Measurements from ENCODE around the gene CRTC3. TPM values are rescaled to one million over a fixed set of nuclear protein-coding genes. Genes with fewer than 3 reads are reported as not detected.

CRTC3 gene
- polyA plus RNA-seq, 2 donors = 5.0 to 7.1 TPM

- Histone ChIP-seq H3K4me3 (ENCODE audit: low read depth in 1 of 2, low read length in 2 of 2) (no peak overlapping the region), H3K9me3 (ENCODE audit: control insufficient read depth in 2 of 2, insufficient read depth in 1 of 2, low read depth in 1 of 2, low read length in 1 of 2) (no peaks in the 10 kb centered on the region), H3K4me1 (ENCODE audit: control insufficient read depth in 2 of 2, insufficient read depth in 2 of 2, low read length in 1 of 2) (peaks cover 2 to 3% of the 10 kb centered on the region in 2 donors), H3K36me3 (ENCODE audit: control insufficient read depth in 2 of 2, insufficient read depth in 2 of 2, low read length in 1 of 2) (no peaks in the 10 kb centered on the region), H3K27ac (ENCODE audit: low read depth in 2 of 2, low read length in 1 of 2) (peak overlapping the region in 1 of 2 donors; percentile 4), H3K27me3 (ENCODE audit: control insufficient read depth in 1 of 2, insufficient read depth in 2 of 2, low read length in 2 of 2) (no peaks in the 10 kb centered on the region)
- 82 to 85% methylated on average over 5 of the region's 5 CpGs for whole genome bisulfite sequencing, 2 donors
Observed at GRCh38 chr15:90535254-90535653, 5.5 kb downstream of the CRTC3 start.

- Histone ChIP-seq H3K27ac (ENCODE audit: low read depth in 2 of 2, low read length in 1 of 2) (no peak overlapping the region), H3K4me3 (ENCODE audit: low read depth in 1 of 2, low read length in 2 of 2) (no peak overlapping the region), H3K9me3 (ENCODE audit: control insufficient read depth in 2 of 2, insufficient read depth in 1 of 2, low read depth in 1 of 2, low read length in 1 of 2) (no peaks in the 10 kb centered on the region), H3K36me3 (ENCODE audit: control insufficient read depth in 2 of 2, insufficient read depth in 2 of 2, low read length in 1 of 2) (peaks cover 0 to 2% of the 10 kb centered on the region in 2 donors), H3K4me1 (ENCODE audit: control insufficient read depth in 2 of 2, insufficient read depth in 2 of 2, low read length in 1 of 2) (peaks cover 0 to 2% of the 10 kb centered on the region in 2 donors), H3K27me3 (ENCODE audit: control insufficient read depth in 1 of 2, insufficient read depth in 2 of 2, low read length in 2 of 2) (no peaks in the 10 kb centered on the region)
- WGBS, 2 donors = 79 to 84% methylated on average over 10 of the region's 10 CpGs
Observed at GRCh38 chr15:90539789-90540188, 10.1 kb downstream of the CRTC3 start.

GRCh38 chr15:90540768-90541167 lies 11.0 kb downstream of the CRTC3 start:
- no peak overlapping the region for H3K27ac ChIP-seq (ENCODE audit: low read depth in 2 of 2, low read length in 1 of 2)
- H3K27me3 ChIP-seq (ENCODE audit: control insufficient read depth in 1 of 2, insufficient read depth in 2 of 2, low read length in 2 of 2) = no peaks in the 10 kb centered on the region
- H3K9me3 ChIP-seq (ENCODE audit: control insufficient read depth in 2 of 2, insufficient read depth in 1 of 2, low read depth in 1 of 2, low read length in 1 of 2) = no peaks in the 10 kb centered on the region
- H3K36me3 ChIP-seq (ENCODE audit: control insufficient read depth in 2 of 2, insufficient read depth in 2 of 2, low read length in 1 of 2) = peaks cover 0 to 2% of the 10 kb centered on the region in 2 donors
- H3K4me1 ChIP-seq (ENCODE audit: control insufficient read depth in 2 of 2, insufficient read depth in 2 of 2, low read length in 1 of 2) = peaks cover 0 to 2% of the 10 kb centered on the region in 2 donors
- 86% methylated on average over 3 of the region's 3 CpGs for WGBS, 2 donors
- no peak overlapping the region for H3K4me3 ChIP-seq (ENCODE audit: low read depth in 1 of 2, low read length in 2 of 2)

GRCh38 chr15:90545095-90545494 lies 15.4 kb downstream of the CRTC3 start:
- Histone ChIP-seq H3K27me3 (ENCODE audit: control insufficient read depth in 1 of 2, insufficient read depth in 2 of 2, low read length in 2 of 2) (no peaks in the 10 kb centered on the region), H3K4me3 (ENCODE audit: low read depth in 1 of 2, low read length in 2 of 2) (no peak overlapping the region), H3K36me3 (ENCODE audit: control insufficient read depth in 2 of 2, insufficient read depth in 2 of 2, low read length in 1 of 2) (peaks cover 0 to 2% of the 10 kb centered on the region in 2 donors), H3K4me1 (ENCODE audit: control insufficient read depth in 2 of 2, insufficient read depth in 2 of 2, low read length in 1 of 2) (no peaks in the 10 kb centered on the region), H3K27ac (ENCODE audit: low read depth in 2 of 2, low read length in 1 of 2) (no peak overlapping the region), H3K9me3 (ENCODE audit: control insufficient read depth in 2 of 2, insufficient read depth in 1 of 2, low read depth in 1 of 2, low read length in 1 of 2) (no peaks in the 10 kb centered on the region)
- 91 to 93% methylated on average over 7 of the region's 7 CpGs for WGBS, 2 donors

- H3K4me3 ChIP-seq (ENCODE audit: low read depth in 1 of 2, low read length in 2 of 2) = no peak overlapping the region
- H3K4me1 ChIP-seq (ENCODE audit: control insufficient read depth in 2 of 2, insufficient read depth in 2 of 2, low read length in 1 of 2) = no peaks in the 10 kb centered on the region
- H3K9me3 ChIP-seq (ENCODE audit: control insufficient read depth in 2 of 2, insufficient read depth in 1 of 2, low read depth in 1 of 2, low read length in 1 of 2) = no peaks in the 10 kb centered on the region
- H3K27ac ChIP-seq (ENCODE audit: low read depth in 2 of 2, low read length in 1 of 2) = no peak overlapping the region
- 55 to 84% methylated on average over 2 of the region's 2 CpGs for WGBS, 2 donors
- peaks cover 0 to 2% of the 10 kb centered on the region in 2 donors for H3K36me3 ChIP-seq (ENCODE audit: control insufficient read depth in 2 of 2, insufficient read depth in 2 of 2, low read length in 1 of 2)
- H3K27me3 ChIP-seq (ENCODE audit: control insufficient read depth in 1 of 2, insufficient read depth in 2 of 2, low read length in 2 of 2) = no peaks in the 10 kb centered on the region
Observed at GRCh38 chr15:90547540-90547939, 17.8 kb downstream of the CRTC3 start.

- Histone ChIP-seq H3K4me3 (ENCODE audit: low read depth in 1 of 2, low read length in 2 of 2) (no peak overlapping the region), H3K27ac (ENCODE audit: low read depth in 2 of 2, low read length in 1 of 2) (no peak overlapping the region), H3K9me3 (ENCODE audit: control insufficient read depth in 2 of 2, insufficient read depth in 1 of 2, low read depth in 1 of 2, low read length in 1 of 2) (no peaks in the 10 kb centered on the region), H3K27me3 (ENCODE audit: control insufficient read depth in 1 of 2, insufficient read depth in 2 of 2, low read length in 2 of 2) (no peaks in the 10 kb centered on the region), H3K4me1 (ENCODE audit: control insufficient read depth in 2 of 2, insufficient read depth in 2 of 2, low read length in 1 of 2) (no peaks in the 10 kb centered on the region), H3K36me3 (ENCODE audit: control insufficient read depth in 2 of 2, insufficient read depth in 2 of 2, low read length in 1 of 2) (peaks cover 0 to 2% of the 10 kb centered on the region in 2 donors)
- 75 to 77% methylated on average over 6 of the region's 6 CpGs for WGBS, 2 donors
Observed at GRCh38 chr15:90550919-90551318, 21.2 kb downstream of the CRTC3 start.

GRCh38 chr15:90552162-90552928 lies 22.6 kb downstream of the CRTC3 start:
- H3K4me3 ChIP-seq (ENCODE audit: low read depth in 1 of 2, low read length in 2 of 2) = no peak overlapping the region
- H3K4me1 ChIP-seq (ENCODE audit: control insufficient read depth in 2 of 2, insufficient read depth in 2 of 2, low read length in 1 of 2) = no peaks in the 10 kb centered on the region
- 76 to 77% methylated on average over 8 of the region's 8 CpGs for WGBS, 2 donors
- H3K36me3 ChIP-seq (ENCODE audit: control insufficient read depth in 2 of 2, insufficient read depth in 2 of 2, low read length in 1 of 2) = peaks cover 0 to 2% of the 10 kb centered on the region in 2 donors
- H3K9me3 ChIP-seq (ENCODE audit: control insufficient read depth in 2 of 2, insufficient read depth in 1 of 2, low read depth in 1 of 2, low read length in 1 of 2) = no peaks in the 10 kb centered on the region
- no peaks in the 10 kb centered on the region for H3K27me3 ChIP-seq (ENCODE audit: control insufficient read depth in 1 of 2, insufficient read depth in 2 of 2, low read length in 2 of 2)
- peak overlapping the region; percentile 55 to 62 for H3K27ac ChIP-seq (ENCODE audit: low read depth in 2 of 2, low read length in 1 of 2)

- Histone ChIP-seq H3K4me3 (ENCODE audit: low read depth in 1 of 2, low read length in 2 of 2) (no peak overlapping the region), H3K4me1 (ENCODE audit: control insufficient read depth in 2 of 2, insufficient read depth in 2 of 2, low read length in 1 of 2) (no peaks in the 10 kb centered on the region), H3K36me3 (ENCODE audit: control insufficient read depth in 2 of 2, insufficient read depth in 2 of 2, low read length in 1 of 2) (peaks cover 0 to 2% of the 10 kb centered on the region in 2 donors), H3K9me3 (ENCODE audit: control insufficient read depth in 2 of 2, insufficient read depth in 1 of 2, low read depth in 1 of 2, low read length in 1 of 2) (no peaks in the 10 kb centered on the region), H3K27me3 (ENCODE audit: control insufficient read depth in 1 of 2, insufficient read depth in 2 of 2, low read length in 2 of 2) (no peaks in the 10 kb centered on the region), H3K27ac (ENCODE audit: low read depth in 2 of 2, low read length in 1 of 2) (peak overlapping the region; percentile 8 to 55)
- 62 to 67% methylated on average over 1 of the region's 1 CpG for WGBS, 2 donors
Observed at GRCh38 chr15:90552929-90553211, 23.1 kb downstream of the CRTC3 start.

- Histone ChIP-seq H3K27me3 (ENCODE audit: control insufficient read depth in 1 of 2, insufficient read depth in 2 of 2, low read length in 2 of 2) (no peaks in the 10 kb centered on the region), H3K4me1 (ENCODE audit: control insufficient read depth in 2 of 2, insufficient read depth in 2 of 2, low read length in 1 of 2) (peaks cover 0 to 2% of the 10 kb centered on the region in 2 donors), H3K4me3 (ENCODE audit: low read depth in 1 of 2, low read length in 2 of 2) (no peak overlapping the region), H3K36me3 (ENCODE audit: control insufficient read depth in 2 of 2, insufficient read depth in 2 of 2, low read length in 1 of 2) (peaks cover 0 to 2% of the 10 kb centered on the region in 2 donors), H3K9me3 (ENCODE audit: control insufficient read depth in 2 of 2, insufficient read depth in 1 of 2, low read depth in 1 of 2, low read length in 1 of 2) (no peaks in the 10 kb centered on the region), H3K27ac (ENCODE audit: low read depth in 2 of 2, low read length in 1 of 2) (no peak overlapping the region)
- WGBS, 2 donors = 62 to 63% methylated on average over 7 of the region's 7 CpGs
Observed at GRCh38 chr15:90553248-90553745, 23.6 kb downstream of the CRTC3 start.

All from esophagus (tissue), 2 donors.